GM12801 (cell line): ENCODE results near the gene ZNF423.

Source experiments
- TF ChIP-seq, protein P1 (sequence below): IDR thresholded peaks from one replicate; pipeline ENCODE4 v1.5.1; 2011; ENCODE audit warnings: control low read depth; ENCODE audit not compliant: insufficient read length; ENCODE audit errors: extremely low read depth

The ZNF423 gene

DNA sequence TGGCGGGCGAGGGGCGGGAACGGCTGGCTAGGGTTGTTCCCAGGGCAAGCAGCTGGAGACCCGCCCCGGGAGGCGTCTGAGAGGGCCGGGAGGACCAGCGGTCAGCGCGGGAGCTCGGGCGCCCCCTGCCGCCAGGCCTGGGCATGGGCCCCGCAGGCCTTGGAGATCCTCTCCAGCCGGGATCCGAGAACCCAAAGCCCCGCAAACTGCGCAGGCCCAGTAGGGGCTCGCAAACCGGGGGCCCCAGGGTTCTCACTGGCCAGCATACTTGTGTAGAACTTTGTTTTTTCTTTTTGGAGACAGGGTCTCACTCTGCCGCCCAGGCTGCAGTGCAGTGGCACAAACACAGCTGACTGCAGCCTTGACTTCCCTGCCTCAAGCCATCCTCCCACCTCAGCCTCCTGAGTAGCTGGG lies 20.8 kb upstream of the ZNF423 start:
- TF ChIP-seq, protein P1, sequence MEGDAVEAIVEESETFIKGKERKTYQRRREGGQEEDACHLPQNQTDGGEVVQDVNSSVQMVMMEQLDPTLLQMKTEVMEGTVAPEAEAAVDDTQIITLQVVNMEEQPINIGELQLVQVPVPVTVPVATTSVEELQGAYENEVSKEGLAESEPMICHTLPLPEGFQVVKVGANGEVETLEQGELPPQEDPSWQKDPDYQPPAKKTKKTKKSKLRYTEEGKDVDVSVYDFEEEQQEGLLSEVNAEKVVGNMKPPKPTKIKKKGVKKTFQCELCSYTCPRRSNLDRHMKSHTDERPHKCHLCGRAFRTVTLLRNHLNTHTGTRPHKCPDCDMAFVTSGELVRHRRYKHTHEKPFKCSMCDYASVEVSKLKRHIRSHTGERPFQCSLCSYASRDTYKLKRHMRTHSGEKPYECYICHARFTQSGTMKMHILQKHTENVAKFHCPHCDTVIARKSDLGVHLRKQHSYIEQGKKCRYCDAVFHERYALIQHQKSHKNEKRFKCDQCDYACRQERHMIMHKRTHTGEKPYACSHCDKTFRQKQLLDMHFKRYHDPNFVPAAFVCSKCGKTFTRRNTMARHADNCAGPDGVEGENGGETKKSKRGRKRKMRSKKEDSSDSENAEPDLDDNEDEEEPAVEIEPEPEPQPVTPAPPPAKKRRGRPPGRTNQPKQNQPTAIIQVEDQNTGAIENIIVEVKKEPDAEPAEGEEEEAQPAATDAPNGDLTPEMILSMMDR = no peak

- TF ChIP-seq, protein P1 = no peak
These were observed 20.1 kb upstream of the ZNF423 start for GRCh38 chr16:49875806-49876715.

DNA sequence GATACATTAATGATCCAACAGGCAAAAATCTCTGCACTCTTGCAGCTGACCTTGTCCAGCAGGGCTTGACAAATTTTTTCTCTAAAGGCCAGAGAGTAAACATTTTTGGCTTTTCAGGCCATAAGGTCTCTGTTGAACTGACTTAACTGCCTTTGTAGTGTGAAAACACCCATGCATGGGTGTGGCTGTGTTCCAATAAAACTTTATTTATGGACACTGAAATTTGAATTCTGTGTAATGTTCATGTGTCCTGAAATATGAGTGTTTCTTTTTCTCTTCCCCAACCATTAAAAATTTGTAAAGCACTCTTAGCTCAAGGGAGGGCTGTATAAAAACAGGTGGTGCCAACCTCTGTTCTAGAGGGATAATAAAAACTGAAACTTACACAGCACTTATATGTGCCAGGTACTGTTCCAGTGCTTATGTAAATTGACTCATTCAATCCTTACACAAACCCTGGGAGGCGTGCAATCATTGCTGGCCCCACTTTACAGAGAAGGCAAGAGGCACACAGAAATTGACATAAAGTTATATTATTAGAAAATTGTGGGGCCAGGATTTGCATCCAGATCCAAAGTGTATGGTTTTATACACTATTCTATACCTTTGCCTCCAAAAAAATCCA lies 18.8 kb upstream of the ZNF423 start:
- TF ChIP-seq, protein P1 = no peak

DNA sequence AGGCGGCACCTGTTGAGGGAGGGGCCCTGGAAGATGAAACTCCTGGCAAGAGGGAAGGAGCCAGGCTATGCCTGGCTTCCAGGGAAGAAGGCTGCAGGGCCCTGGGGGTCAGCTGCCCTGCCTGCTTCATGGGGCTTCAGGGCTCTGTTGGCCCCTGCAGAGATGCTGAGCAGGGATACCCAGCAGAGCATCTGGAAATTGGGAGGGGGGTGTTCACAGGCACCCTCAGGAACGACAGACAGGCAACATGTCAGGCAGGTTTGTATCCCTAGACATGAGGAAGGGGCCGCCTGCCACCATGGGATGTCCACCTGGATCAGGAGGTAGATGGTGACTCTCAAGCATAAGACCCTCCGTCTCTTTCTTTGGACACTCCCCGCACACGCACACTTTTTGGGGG lies 13.8 kb upstream of the ZNF423 start:
- TF ChIP-seq, protein P1 = no peak

DNA sequence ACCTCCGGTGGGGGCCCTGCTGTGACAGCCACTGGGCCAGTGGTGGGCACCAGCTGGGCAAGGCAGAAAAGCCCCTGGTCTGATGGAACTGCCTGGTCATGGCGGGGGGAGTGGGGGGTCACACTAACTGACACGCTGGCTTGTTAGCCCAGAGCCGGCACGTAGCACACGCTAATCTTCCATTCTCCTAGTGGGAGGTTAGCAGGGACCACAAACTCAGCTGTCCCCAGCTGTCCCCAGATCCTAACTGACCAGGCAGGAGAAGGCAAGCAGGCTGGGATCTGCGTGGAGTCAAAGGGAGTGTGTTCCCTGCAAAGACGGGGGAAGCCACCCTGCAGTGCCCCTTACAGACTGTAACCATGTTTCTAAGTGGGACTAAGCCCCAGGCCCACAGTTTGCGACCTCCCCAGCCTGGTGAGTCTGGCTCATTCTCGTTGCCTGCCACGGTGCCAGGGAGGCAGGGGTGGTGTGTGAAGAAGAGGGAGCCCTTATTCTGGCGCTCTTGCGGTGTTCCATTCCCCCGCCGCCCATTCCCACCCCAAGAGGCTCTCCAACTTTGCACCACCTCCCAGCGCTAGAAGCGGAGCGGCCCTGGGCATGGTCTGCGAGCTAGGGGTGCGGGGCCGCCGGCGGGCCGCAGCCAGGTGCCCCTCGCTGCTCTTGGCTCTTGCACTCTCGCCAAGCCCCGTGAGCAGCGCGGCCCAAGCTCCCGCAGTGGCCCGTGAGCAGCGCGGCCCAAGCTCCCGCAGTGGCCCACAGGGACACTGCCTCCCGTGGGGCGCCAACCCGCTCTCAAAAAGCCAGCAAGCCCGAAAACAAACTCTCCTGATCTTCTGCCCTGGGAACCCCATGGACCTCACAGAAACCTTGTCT lies 12.1 kb upstream of the ZNF423 start:
- TF ChIP-seq, protein P1 = no peak

- TF ChIP-seq, protein P1 = no peak
These were observed 11.3 kb upstream of the ZNF423 start for GRCh38 chr16:49867234-49867633.

DNA sequence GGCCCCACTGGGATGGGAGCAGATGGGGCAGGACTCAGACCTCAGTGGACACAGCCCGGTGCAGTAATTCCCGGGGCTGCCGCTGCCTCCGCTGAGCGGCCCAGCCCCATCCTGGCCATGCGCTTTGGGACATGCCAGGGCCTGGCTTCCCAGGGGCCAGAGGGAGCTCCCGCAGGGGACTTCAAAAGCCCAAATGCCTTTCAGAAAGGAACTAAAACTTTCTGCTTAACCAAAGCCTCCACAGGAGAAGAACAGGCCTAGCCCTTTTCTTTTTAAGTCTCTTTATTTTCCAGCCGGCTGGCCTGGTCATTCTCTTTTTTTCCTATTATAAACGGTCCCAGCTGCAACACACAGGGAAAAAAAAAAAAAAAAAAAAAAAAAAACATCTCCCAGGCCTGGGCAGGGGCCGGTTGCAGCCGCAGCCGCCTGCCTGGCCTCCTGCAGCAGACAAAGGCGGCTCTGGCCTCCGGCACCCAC lies 10.7 kb upstream of the ZNF423 start:
- TF ChIP-seq, protein P1 = no peak
